HepG2 (cell line): ENCODE measurements around the gene RDH8. TPM values are rescaled to one million over a fixed set of nuclear protein-coding genes. Genes with fewer than 3 reads are reported as not detected.

Experiments used
- CTCF ChIP-seq: sonication (generic); formaldehyde crosslinking; IDR thresholded peaks from 2 replicates; pipeline ENCODE4 v1.5.0; 2020; ENCODE audit warnings: mild to moderate bottlenecking, missing genetic modification reagents, moderate library complexity
- GMEB1 ChIP-seq: sonication (generic); formaldehyde crosslinking; IDR thresholded peaks from 2 replicates; pipeline ENCODE4 v1.5.1; 2020; ENCODE audit warnings: missing genetic modification reagents, mild to moderate bottlenecking, borderline replicate concordance
- JARID2 ChIP-seq: sonication (generic); formaldehyde crosslinking; IDR thresholded peaks from 2 replicates; pipeline ENCODE4 v1.8.1; 2023; ENCODE audit warnings: missing genetic modification reagents, inconsistent platforms; ENCODE audit not compliant: insufficient replicate concordance
- POLR2G ChIP-seq: fragments of 200-400 bp; formaldehyde crosslinking; IDR thresholded peaks from 2 replicates; pipeline ENCODE4 v1.6.1; 2018; ENCODE audit warnings: mild to moderate bottlenecking, low read depth, low read length, moderate library complexity
- RBFOX2 ChIP-seq: fragments of 200-400 bp; formaldehyde crosslinking; IDR thresholded peaks from 2 replicates; pipeline ENCODE4 v1.6.1; 2017; ENCODE audit warnings: low read depth, mild to moderate bottlenecking, low read length
- SMC3 ChIP-seq: IDR thresholded peaks from 2 replicates; pipeline ENCODE4 v1.6.1; 2011; ENCODE audit warnings: low read length, improper control_type of control experiment
- STAG1 ChIP-seq: sonication (generic); formaldehyde crosslinking; IDR thresholded peaks from 2 replicates; pipeline ENCODE4 v1.4.0; 2020; ENCODE audit warnings: missing genetic modification reagents
- TCF12 ChIP-seq, 2 experiments: fragments of 450-650 bp in 1 of 2; sonication (generic) in 1 of 2; formaldehyde crosslinking in 1 of 2; IDR thresholded peaks; 2 replicates each; pipeline versions ENCODE4 v1.6.1 to v1.8.0; 2017 to 2022; ENCODE audit warnings: antibody characterized with exemption in 1 of 2, mild to moderate bottlenecking in 1 of 2, missing genetic modification reagents in 1 of 2, moderate library complexity in 1 of 2
- THAP9 ChIP-seq: sonication (generic); formaldehyde crosslinking; IDR thresholded peaks from 2 replicates; pipeline ENCODE4; 2020; ENCODE audit warnings: missing genetic modification reagents, mild to moderate bottlenecking, borderline replicate concordance
- ZHX1 ChIP-seq: sonication (generic); formaldehyde crosslinking; IDR thresholded peaks from 2 replicates; pipeline ENCODE4 v1.8.1; 2022; ENCODE audit warnings: low read depth, mild to moderate bottlenecking, missing genetic modification reagents
- ZNF251 ChIP-seq: sonication (generic); formaldehyde crosslinking; IDR thresholded peaks from 2 replicates; pipeline ENCODE4 v1.9.0; 2021; ENCODE audit warnings: mild to moderate bottlenecking, missing genetic modification reagents
- ZNF660 ChIP-seq: sonication (generic); formaldehyde crosslinking; IDR thresholded peaks from 2 replicates; pipeline ENCODE4 v1.5.1; 2020; ENCODE audit warnings: mild to moderate bottlenecking, low read depth, missing genetic modification reagents, borderline replicate concordance
- ZNF770 ChIP-seq: sonication (generic); formaldehyde crosslinking; IDR thresholded peaks from 2 replicates; pipeline ENCODE4 v1.5.0; 2020; ENCODE audit warnings: mild to moderate bottlenecking, missing genetic modification reagents
- polyA plus RNA-seq, 8 experiments: library from polyadenylated mRNA; depleted of rRNA in 3 of 8; stranded (reverse) in 7 of 8; unstranded in 1 of 8; fragments of >200 nt; fragmentation: Illumina TruSeq in 4 of 8; extraction: Trizol in 4 of 8; gene quantifications; 2 replicates each; pipeline versions ENCODE4 v1.2.1 to v1.2.3, GENCODE V29; 2011 to 2016; ENCODE audit warnings: low read depth in 4 of 8, missing spikeins in 1 of 8, mixed read lengths in 1 of 8; ENCODE audit not compliant: insufficient read depth in 1 of 8
- total RNA-seq, 5 experiments: library from RNA; depleted of rRNA; stranded (reverse); fragments of >200 nt; fragmentation: Illumina TruSeq; extraction: Trizol; gene quantifications; 2 replicates each; pipeline ENCODE4 v1.2.3, GENCODE V29; 2016; ENCODE audit warnings: low read depth in 1 of 5

Gene RDH8
- total and polyA plus RNA-seq, 2 of the 13 experiments (the other 11 are each of a cell fraction or from before 2014, with no cell fraction given): not detected

DNA sequence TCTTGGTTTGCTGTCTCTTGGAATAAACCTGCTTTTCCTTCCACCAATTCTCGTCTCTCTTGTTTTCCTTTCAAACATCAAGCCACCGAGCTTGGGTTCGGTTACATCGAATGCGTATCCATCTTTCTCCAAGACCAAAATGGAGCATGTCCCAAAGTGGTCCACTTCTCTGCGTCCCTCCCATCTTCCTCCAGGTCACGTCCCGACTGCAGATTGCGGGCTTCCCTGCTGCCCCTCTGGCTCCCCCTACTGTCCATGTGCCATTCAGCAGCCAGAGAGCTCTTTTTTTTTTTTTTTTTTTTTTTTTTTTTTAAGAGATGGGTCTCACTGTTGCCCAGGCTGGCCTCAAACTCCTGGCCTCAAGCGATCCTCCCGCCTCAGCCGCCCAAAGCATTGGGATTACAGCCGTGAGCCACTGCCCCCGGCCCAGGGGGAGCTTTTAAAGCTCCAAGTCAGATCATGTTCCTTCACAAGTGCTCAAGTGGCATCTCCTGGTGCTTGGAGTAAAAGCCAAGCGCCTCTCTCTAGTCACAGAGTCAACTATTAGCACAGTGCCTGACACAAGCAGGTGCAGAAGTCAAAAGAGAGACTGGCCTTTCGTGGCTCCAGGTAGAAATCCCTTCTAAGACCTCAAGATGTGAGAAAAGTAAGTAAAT, 13.0 kb upstream of the RDH8 start (continued):
- TF ChIP-seq GMEB1 (CRISPR knock-in tag) (no peak), ZNF770 (CRISPR knock-in tag) (no peak), ZNF660 (CRISPR knock-in tag) (no peak), STAG1 (CRISPR knock-in tag) (peak; percentile 57), RBFOX2 (no peak), CTCF (CRISPR knock-in tag) (peak; percentile 78), TCF12 (IDR thresholded peaks at IDR 0.05) (no peak), TCF12 (CRISPR knock-in tag; IDR thresholded peaks at IDR 0.05) (no peak), JARID2 (CRISPR knock-in tag) (no peak), THAP9 (no peak), SMC3 (peak; percentile 56), ZHX1 (CRISPR knock-in tag) (no peak), POLR2G (no peak), ZNF251 (CRISPR knock-in tag) (no peak)
